Measurements from ENCODE around the gene ARFGAP1. TPM values are rescaled to one million over a fixed set of nuclear protein-coding genes. Genes with fewer than 3 reads are reported as not detected.

The ARFGAP1 gene
- total RNA-seq, 1 donor from 2014 or later, result 220 TPM

GRCh38 chr20:63265891-63266515, 6.6 kb upstream of the ARFGAP1 start:
- Mint-ChIP-seq H3K27me3 (ENCODE audit: low read depth, unreplicated experiment) (no peaks in the 10 kb centered on the region), H3K4me3 (ENCODE audit: unreplicated experiment) (no peak overlapping the region), H3K36me3 (ENCODE audit: low read depth, unreplicated experiment) (peaks cover 3% of the 10 kb centered on the region), H3K9me3 (ENCODE audit: unreplicated experiment) (no peaks in the 10 kb centered on the region), H3K4me1 (ENCODE audit: low read depth, unreplicated experiment) (peaks cover 33% of the 10 kb centered on the region), H3K27ac (ENCODE audit: unreplicated experiment) (peak overlapping the region; percentile 18)
- FAIRE-seq (no peak), DNase-seq (ENCODE audit: low read depth) (peak; percentile 52)
- Histone ChIP-seq H3K9ac (ENCODE audit: low read length) (no peak overlapping the region), H3K9me3 (ENCODE audit: insufficient read depth, low read depth, low read length) (no peaks in the 10 kb centered on the region), H3K4me3 (ENCODE audit: insufficient read depth, low read depth, low read length) (no peak overlapping the region), H3K79me2 (ENCODE audit: insufficient read depth, low read length) (no peaks in the 10 kb centered on the region), H3K4me1 (ENCODE audit: insufficient read depth, low read length) (peaks cover 11% of the 10 kb centered on the region), H3K27me3 (ENCODE audit: insufficient read depth, low read length) (no peaks in the 10 kb centered on the region), H4K20me1 (ENCODE audit: insufficient read depth, low read length) (no peaks in the 10 kb centered on the region), H3K4me2 (ENCODE audit: low read length) (no peak overlapping the region), H3K27ac (ENCODE audit: low read depth, low read length) (no peak overlapping the region), H2AFZ (ENCODE audit: low read depth, low read length) (no peak overlapping the region), H3K36me3 (ENCODE audit: insufficient read depth, low read length) (no peaks in the 10 kb centered on the region)
- TF ChIP-seq, protein P1, sequence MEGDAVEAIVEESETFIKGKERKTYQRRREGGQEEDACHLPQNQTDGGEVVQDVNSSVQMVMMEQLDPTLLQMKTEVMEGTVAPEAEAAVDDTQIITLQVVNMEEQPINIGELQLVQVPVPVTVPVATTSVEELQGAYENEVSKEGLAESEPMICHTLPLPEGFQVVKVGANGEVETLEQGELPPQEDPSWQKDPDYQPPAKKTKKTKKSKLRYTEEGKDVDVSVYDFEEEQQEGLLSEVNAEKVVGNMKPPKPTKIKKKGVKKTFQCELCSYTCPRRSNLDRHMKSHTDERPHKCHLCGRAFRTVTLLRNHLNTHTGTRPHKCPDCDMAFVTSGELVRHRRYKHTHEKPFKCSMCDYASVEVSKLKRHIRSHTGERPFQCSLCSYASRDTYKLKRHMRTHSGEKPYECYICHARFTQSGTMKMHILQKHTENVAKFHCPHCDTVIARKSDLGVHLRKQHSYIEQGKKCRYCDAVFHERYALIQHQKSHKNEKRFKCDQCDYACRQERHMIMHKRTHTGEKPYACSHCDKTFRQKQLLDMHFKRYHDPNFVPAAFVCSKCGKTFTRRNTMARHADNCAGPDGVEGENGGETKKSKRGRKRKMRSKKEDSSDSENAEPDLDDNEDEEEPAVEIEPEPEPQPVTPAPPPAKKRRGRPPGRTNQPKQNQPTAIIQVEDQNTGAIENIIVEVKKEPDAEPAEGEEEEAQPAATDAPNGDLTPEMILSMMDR (IDR thresholded peaks at IDR 0.05; ENCODE audit: insufficient read depth, low read depth, low read length), result no peak
- TF ChIP-seq EZH2 (IDR thresholded peaks at IDR 0.05; ENCODE audit: insufficient read depth, low read length), result no peak

DNA sequence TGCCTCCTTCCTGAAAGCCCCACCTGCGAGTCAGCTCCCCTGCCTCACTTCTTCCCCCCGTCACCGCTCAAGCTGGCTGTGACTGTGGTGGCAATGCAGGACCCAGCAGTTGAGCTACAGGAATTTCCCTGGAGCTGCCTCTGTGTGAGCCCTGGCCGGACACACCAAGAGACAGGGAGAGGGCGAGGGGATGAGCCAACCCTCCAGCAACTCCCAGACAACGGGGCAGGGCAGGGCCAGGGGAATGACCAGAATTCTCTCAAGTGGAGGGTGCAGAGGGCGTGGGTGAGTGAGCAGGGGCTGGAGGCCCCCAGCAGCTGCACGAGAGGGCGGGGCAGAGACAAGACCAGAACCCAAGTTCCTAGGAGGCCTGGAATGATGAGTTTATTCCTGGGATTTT, 4.9 kb upstream of the ARFGAP1 start:
- H3K4me3 ChIP-seq (ENCODE audit: insufficient read depth, low read depth, low read length), result no peak overlapping the region
- peaks cover 13% of the 10 kb centered on the region for H3K4me1 ChIP-seq (ENCODE audit: insufficient read depth, low read length)
- H3K36me3 ChIP-seq (ENCODE audit: insufficient read depth, low read length), result no peaks in the 10 kb centered on the region
- peaks cover 29% of the 10 kb centered on the region for H3K4me1 Mint-ChIP-seq (ENCODE audit: low read depth, unreplicated experiment)
- no peak overlapping the region for H3K4me3 Mint-ChIP-seq (ENCODE audit: unreplicated experiment)
- FAIRE-seq (no peak), DNase-seq (ENCODE audit: low read depth) (no peak)
- H4K20me1 ChIP-seq (ENCODE audit: insufficient read depth, low read length), result no peaks in the 10 kb centered on the region
- TF ChIP-seq, protein P1 (IDR thresholded peaks at IDR 0.05; ENCODE audit: insufficient read depth, low read depth, low read length), result no peak
- TF ChIP-seq EZH2 (IDR thresholded peaks at IDR 0.05; ENCODE audit: insufficient read depth, low read length), result no peak
- no peaks in the 10 kb centered on the region for H3K9me3 ChIP-seq (ENCODE audit: insufficient read depth, low read depth, low read length)
- no peak overlapping the region for H3K4me2 ChIP-seq (ENCODE audit: low read length)
- no peaks in the 10 kb centered on the region for H3K9me3 Mint-ChIP-seq (ENCODE audit: unreplicated experiment)
- peak overlapping the region; percentile 16 for H3K27ac Mint-ChIP-seq (ENCODE audit: unreplicated experiment)
- no peak overlapping the region for H2AFZ ChIP-seq (ENCODE audit: low read depth, low read length)
- peaks cover 3% of the 10 kb centered on the region for H3K36me3 Mint-ChIP-seq (ENCODE audit: low read depth, unreplicated experiment)
- H3K9ac ChIP-seq (ENCODE audit: low read length), result no peak overlapping the region
- H3K79me2 ChIP-seq (ENCODE audit: insufficient read depth, low read length), result peaks cover 11% of the 10 kb centered on the region
- no peaks in the 10 kb centered on the region for H3K27me3 ChIP-seq (ENCODE audit: insufficient read depth, low read length)
- H3K27ac ChIP-seq (ENCODE audit: low read depth, low read length), result no peak overlapping the region
- H3K27me3 Mint-ChIP-seq (ENCODE audit: low read depth, unreplicated experiment), result no peaks in the 10 kb centered on the region

- H3K27me3 Mint-ChIP-seq (ENCODE audit: low read depth, unreplicated experiment), result no peaks in the 10 kb centered on the region
- Histone ChIP-seq H3K27me3 (ENCODE audit: insufficient read depth, low read length) (no peaks in the 10 kb centered on the region), H3K4me1 (ENCODE audit: insufficient read depth, low read length) (peaks cover 13% of the 10 kb centered on the region), H3K79me2 (ENCODE audit: insufficient read depth, low read length) (peaks cover 16% of the 10 kb centered on the region), H3K4me3 (ENCODE audit: insufficient read depth, low read depth, low read length) (no peak overlapping the region), H3K9me3 (ENCODE audit: insufficient read depth, low read depth, low read length) (no peaks in the 10 kb centered on the region), H4K20me1 (ENCODE audit: insufficient read depth, low read length) (peaks cover 2% of the 10 kb centered on the region), H3K27ac (ENCODE audit: low read depth, low read length) (no peak overlapping the region), H3K4me2 (ENCODE audit: low read length) (no peak overlapping the region), H2AFZ (ENCODE audit: low read depth, low read length) (no peak overlapping the region), H3K36me3 (ENCODE audit: insufficient read depth, low read length) (no peaks in the 10 kb centered on the region), H3K9ac (ENCODE audit: low read length) (no peak overlapping the region)
- peaks cover 27% of the 10 kb centered on the region for H3K4me1 Mint-ChIP-seq (ENCODE audit: low read depth, unreplicated experiment)
- H3K36me3 Mint-ChIP-seq (ENCODE audit: low read depth, unreplicated experiment), result peaks cover 3% of the 10 kb centered on the region
- peak overlapping the region; percentile 47 for H3K4me3 Mint-ChIP-seq (ENCODE audit: unreplicated experiment)
- peak overlapping the region; percentile 8 for H3K27ac Mint-ChIP-seq (ENCODE audit: unreplicated experiment)
- DNase-seq (ENCODE audit: low read depth), result no peak
- TF ChIP-seq EZH2 (IDR thresholded peaks at IDR 0.05; ENCODE audit: insufficient read depth, low read length), result no peak
- TF ChIP-seq, protein P1 (IDR thresholded peaks at IDR 0.05; ENCODE audit: insufficient read depth, low read depth, low read length), result no peak
- FAIRE-seq, result no peak
- no peaks in the 10 kb centered on the region for H3K9me3 Mint-ChIP-seq (ENCODE audit: unreplicated experiment)
Measured at GRCh38 chr20:63268256-63268655, 4.4 kb upstream of the ARFGAP1 start.
